Globus pallidus (tissue), 1 donor: ENCODE data around the gene CCNO.

ENCODE experiments used
- DNase-seq: peaks from one replicate; pipeline ENCODE4 v3.0.0-alpha.2; 2015; ENCODE audit warnings: low spot score

The CCNO gene

GRCh38 chr5:55222985-55223811, 10.2 kb downstream of the CCNO start:
- no peak for DNase-seq

- no peak for DNase-seq
Measured at GRCh38 chr5:55222092-55222984, 11.1 kb downstream of the CCNO start.

- DNase-seq = no peak
Measured at GRCh38 chr5:55220433-55221185, 12.8 kb downstream of the CCNO start.

DNA sequence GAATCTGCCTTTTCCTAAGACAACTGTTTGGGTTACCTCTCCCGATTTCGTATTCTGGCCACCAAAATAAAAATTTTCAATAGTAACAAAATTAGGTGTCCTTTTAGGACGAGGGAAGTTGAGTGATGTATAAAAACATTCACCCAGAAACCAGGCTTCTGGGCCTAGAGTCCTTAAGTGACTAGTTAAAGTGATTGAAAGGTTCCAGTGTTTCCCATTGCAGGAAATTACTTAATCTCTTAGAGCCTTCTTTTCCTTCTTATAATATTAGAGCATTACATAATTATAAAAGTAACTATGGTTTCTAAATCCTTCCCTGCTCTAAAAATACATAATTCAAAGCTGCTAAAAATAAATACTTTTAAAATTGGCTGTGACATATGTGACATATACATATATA, 13.6 kb downstream of the CCNO start:
- DNase-seq = no peak

- no peak for DNase-seq
Measured at GRCh38 chr5:55218967-55219366, 14.4 kb downstream of the CCNO start.

DNA sequence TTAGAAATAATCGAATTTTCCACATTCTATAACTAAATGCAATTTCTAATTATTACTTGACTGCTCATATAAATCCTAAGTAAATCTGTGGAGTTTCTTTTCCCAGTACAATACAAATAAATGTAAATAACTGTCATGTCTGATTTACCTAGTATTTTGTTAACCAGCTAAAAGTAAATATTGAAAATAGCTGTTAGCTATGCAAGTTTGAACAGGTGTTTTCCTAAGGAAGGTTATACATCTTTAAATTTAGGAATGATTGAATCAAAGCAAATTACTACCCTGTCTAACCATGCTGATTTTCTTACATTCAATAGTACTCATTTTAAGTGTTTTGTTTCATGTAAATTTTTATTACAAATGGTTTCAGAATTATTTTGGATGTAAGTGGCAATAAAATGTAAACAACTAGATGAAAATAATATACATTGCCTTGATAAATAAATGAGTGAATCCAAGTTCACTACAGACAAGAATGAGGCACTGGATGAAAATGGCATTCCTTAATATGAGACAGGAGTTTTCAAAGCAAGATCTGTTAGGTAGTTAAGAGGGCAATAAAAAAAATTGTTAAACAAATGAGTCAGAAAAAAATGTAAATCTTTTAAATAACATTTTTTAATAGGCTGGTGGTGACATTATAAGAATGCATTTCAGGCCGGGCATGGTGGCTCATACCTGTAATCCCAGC, 22.1 kb downstream of the CCNO start:
- no peak for DNase-seq

GRCh38 chr5:55205001-55205400, 28.4 kb downstream of the CCNO start:
- no peak for DNase-seq

- DNase-seq = no peak
Measured at GRCh38 chr5:55191165-55191564, 42.2 kb downstream of the CCNO start.

DNA sequence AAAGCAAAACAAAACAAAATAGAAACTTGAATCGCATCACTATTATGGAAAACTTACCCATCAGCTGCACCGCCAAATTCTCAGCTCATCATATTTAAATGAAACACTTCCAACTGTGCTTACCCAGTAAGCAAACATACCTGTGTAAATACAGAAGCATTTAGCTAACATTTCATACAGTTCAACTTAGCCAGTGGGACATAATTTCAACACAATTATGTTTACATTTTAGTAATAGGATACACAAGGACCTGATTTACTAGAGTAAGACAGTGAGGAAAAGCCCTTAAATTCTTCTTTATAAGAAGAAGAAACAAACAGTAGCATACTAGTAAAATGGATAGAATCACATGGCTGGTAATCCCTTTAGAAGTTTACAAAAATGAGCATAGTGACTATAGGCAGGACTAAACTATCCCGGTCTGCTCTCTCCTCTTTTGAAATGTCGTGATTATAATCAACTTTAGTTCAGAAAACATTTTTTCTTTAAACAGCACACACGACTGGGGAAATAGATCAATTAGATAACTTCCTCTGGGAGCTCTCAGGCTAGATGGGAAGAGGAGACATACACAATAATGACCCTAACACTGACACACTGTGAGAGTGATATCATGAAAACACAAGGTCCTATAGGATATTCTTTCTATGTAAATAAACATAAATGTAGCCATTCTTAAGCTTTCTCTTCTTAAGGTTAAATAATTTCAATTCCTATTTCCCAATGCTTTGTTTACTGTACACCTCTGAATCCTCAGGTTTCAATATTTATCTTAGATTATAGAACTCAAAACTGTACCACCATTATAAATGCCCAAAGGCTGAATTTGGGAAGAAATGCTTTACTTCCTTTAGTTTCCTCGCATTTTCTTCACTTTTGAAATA, 44.5 kb downstream of the CCNO start:
- no peak for DNase-seq

DNA sequence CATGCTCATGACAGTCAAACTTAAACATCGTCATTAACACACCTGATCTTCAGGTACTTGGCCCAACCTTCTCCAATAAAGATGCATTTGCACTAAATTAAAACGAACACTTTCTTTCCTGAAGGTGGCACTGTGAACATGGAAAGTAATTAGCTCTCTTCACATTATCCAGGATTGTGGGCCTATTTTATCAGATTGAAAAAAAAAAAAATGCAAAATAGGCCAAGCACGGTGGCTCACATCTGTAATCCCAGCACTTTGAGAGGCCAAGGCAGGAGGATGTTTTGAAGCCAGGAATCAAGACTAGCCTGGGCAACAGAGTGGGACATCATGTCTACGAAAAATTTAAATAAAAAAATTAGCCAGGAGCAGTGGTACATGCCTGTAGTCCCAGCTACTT, 46.0 kb downstream of the CCNO start:
- no peak for DNase-seq
